GM19438 (cell line): ENCODE data around the gene PTCD2.

Source experiments
- ATAC-seq: cut with Tn5 transposase; IDR thresholded peaks from one replicate; pipeline ENCODE4 v1.9.1; 2021; ENCODE audit warnings: low read depth; ENCODE audit not compliant: unreplicated experiment

The PTCD2 gene, protein sequence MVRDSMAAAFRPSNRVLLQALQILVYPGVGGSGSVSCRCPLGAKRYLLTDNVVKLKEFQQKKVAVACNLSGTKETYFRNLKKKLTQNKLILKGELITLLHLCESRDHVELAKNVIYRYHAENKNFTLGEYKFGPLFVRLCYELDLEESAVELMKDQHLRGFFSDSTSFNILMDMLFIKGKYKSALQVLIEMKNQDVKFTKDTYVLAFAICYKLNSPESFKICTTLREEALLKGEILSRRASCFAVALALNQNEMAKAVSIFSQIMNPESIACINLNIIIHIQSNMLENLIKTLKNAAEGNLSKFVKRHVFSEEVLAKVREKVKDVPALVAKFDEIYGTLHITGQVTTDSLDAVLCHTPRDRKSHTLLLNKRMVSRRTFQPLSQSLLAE

DNA sequence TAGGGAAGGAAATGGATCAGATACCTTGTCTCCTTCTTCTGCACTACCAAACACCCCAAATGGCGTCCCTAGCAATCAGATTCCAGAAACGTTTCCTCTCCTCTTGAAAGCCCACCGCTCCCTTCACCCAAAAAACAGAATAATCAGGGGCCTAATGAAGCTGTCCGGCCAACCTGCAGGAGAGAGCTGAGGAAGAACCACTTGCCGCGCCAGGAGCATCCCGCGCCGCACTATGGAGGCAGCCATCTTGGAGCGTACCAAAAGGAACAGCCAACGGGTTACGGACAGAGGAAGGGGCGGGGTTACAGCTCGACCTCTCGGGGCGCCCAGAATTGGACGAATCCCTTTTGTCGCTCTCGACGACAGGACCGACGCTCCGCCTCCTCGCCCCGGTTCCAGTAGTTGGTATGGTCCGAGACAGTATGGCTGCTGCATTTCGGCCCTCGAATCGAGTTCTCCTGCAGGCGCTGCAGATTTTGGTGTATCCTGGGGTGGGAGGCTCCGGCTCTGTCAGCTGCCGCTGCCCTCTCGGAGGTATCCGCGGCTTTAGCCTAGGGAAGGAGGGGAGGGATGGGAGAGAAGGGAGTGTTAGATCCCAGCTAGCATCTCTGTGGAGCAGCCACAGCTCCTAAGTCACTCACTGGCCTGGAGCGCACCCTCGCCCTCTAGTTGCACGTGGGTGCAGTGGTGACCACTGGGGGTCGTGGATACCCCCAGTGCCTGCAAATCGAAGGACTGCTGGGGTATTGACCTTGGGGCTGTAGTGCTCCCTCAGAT is at the start of gene PTCD2, which contains the start of gene MRPS27:
TSS of gene PTCD2 (plus strand) at position 398 of the 777 bp plus-strand sequence. CDS start at position 408, 10 bp downstream.
TSS of gene MRPS27 (minus strand) at position 265 of the 777 bp plus-strand sequence. CDS start at position 246, 19 bp downstream.
- ATAC-seq, result peak; percentile 99

DNA sequence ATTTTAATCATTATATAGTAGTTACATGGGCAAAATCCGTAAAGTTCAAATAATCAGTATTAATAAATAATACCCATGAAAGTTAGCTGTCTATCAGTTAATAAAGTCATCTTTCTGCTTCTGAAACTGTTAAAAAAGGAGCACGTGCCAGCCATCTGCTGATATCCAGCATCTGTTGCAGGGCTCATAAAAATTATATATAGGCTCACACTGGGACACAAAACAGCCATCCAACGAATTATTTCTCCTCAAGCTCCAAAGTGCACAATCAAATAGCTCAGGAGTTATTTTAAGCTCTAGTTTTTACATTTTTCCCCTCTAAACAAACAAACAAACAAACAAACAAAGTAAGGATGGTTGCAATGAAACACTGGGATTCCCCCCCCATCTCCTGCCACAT is 48.5 kb upstream of the PTCD2 start:
- no peak for ATAC-seq

DNA sequence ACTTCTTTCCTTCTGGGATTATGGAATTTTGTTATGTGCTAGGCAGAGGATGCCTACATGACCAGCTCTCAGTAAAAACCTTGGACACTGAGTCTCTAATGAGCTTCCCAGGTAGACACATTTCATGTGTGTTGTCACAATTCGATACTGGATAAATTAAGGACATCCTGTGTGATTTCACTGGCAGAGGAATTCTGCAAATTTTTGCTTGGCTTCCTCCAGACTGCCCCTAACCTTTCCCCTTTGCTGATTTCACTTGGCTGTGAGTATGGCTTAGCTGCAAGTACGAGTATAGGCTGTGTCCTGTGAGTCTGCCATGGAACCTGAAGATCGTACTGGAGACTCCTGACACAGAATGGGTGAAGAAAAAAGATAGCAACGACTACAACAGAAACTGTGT is 47.8 kb upstream of the PTCD2 start:
- no peak for ATAC-seq

DNA sequence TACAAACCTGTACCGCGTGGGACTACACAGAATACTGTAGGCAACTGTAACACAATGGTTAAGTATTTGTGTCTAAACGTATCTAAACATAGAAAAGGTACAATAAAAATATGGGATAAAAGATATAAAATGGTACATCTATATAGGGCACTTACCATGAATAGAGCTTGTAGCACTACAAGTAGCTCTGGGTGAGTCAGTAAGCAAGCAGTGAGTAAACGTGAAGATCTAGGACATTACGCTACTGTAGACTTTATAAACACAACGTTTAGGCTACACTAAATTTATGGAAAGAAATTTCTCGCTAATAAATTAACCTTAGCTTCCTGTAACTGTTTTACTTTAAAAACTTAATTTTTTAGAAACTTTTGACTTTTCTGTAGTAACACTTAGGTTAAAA is 46.6 kb upstream of the PTCD2 start:
- no peak for ATAC-seq

DNA sequence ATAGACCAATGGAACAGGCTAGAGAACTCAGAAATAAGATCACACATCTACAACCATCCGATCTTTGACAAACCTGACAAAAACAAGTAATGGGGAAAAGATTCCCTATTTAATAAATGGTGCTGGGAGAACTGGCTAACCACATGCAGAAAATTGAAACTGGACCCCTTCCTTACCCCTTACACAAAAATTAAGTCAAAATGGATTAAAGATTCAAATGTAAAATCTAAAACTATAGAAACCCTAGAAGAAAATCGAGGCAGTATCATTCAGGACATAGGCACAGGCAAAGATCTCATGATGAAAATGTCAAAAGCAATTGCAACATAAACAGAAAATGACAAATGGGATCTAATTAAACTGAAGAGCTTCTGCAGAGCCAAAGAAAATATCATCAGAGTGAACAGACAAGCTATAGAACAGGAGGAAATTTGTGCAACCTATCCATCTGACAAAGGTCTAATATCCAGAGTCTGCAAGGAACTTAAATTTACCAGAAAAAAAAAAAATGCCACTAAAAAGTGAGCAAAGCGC is 43.9 kb upstream of the PTCD2 start:
- ATAC-seq, result no peak

DNA sequence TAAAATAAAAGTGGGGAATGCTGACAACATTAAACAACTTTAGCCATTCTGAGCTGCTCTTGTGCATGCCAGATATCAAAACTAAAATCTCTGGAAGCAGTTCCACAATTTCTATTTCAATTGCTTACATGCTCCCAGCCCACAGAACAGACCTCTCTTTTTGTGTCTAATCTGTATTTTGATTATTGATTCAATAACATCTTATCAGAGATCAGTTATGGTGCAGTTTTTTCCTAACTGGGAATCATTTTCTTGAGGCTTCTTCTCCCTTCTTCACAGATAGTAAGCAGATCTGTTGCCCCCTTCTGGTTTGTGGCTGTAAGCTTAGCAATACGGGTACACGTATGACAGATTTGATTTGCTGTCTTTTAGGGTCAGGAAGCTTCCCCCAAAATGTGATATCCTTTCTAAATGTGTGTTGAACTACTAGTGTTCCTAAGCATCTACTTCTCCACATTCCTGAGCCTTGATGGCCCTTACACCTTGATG is 39.5 kb upstream of the PTCD2 start:
- no peak for ATAC-seq

DNA sequence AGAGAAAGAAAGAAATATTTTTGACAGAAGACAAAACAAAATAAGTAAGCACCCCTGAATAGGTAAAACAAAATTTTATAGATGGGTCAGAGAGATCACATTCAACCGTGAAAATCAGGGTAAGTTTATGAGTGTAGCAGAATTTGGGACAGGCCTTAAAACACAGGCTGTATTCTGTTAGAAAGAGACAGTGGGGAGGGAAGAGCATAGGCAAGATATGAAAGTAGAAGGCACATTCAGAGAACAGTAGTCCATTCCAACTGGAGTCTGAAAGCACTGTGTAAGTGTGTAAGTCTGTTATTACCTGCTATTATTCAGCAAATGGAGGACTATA is 38.8 kb upstream of the PTCD2 start:
- no peak for ATAC-seq

DNA sequence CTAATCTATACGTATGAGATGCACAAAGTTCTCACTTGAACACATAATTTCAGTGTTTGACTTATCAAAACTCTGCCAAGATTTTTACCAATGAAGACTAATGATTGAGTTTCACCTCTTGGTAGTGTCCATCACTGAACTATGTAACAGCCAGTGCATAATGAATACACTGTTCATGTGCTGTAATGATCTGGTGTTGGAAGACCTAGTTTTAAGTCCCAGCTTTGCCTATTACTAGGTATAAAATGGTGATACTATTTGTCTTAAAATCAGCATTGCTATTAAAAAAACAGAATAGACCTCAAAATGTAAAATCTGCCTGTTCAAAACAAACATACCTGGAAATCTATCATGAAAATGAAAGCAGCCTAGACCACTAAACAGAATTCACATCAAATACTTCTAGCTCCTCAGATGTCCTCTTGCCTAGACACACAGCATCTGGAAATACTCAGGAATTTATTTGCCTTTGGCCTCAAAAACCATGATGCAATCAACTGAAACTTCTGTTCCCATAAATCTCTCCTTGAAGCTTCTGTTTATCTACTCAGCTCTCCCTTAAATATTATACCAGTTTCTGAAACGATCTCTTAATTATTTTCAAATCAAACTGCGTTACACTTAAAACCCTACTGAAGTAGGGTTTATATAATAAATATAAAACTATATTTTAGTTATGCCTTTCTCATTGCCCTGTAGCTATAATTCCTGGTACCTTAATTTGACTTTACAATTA is 38.2 kb upstream of the PTCD2 start:
- ATAC-seq, result no peak

DNA sequence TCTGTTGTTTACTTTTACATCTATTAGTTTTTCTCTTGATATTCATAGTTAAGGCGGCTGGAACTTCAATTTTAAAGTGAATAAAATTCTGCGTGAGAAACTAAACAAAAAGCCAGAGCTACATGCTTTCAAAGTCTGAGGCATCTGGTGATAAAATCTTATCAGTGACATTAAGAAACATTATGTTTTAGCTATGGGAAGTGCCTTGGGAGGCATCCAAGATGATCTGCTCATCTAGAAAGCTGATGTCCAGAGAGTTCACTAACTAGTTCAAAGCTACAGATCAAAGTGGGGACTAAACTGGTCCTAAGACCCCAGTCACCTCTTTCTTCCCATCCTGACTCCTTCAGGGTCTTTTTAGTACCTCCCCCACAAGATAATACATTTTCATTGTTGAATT is 37.3 kb upstream of the PTCD2 start:
- ATAC-seq, result no peak

DNA sequence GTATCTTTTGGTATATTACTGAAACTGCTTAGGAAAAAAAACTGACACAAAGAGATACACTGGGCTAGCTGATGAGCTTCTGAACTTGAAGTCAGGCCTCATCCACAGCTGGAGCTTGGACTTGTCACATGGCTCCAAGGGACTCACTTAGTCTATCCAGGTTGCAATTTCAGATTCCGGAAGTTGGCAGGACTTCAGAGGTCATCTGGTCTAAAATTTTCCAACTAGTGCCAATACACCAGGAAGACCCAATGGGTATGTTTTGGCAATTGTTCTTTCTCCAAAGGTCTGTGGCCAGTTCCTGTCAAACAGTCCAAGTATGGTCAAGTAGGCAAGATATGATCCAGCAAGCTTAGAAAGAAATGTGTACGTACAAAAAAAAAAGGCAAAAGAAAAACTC is 36.8 kb upstream of the PTCD2 start:
- ATAC-seq, result no peak

DNA sequence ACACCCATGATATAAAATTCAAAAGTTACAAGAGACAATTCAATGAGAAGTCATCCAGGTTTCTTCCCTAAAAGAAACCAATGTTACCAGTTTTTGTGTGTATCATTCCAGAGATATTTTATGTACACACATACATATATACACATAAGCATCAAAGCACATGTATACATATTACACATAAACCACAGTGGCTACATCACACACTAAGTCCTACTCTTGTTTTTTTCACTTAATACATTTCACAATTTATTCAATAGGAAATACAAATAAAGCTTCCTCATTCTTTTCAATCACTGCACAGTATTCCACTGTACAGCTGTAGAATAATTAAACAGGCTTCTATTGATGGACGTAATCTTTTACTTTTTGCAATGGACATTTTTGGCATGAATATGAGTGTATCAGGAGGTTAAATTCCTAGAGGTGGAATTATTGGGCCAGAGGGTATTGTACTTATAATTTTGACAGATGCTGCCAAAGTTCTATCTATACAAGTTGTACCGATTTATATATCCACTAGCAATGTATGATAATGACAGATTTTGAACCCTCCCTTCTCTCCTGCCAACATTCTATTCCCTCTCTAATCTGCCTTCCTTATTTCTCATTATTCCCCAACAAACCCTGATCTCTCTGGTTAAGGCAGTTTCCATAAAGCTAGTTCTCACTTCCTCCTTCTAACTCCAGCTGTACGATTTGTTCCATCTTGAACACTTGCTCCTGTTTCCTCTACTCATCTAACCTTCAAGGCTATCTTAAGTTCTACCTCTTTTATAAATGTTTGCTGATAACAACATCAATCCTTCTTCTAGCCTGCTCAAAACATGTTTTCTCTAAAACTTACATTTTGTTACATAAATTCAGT is 35.4 kb upstream of the PTCD2 start:
- ATAC-seq, result no peak

DNA sequence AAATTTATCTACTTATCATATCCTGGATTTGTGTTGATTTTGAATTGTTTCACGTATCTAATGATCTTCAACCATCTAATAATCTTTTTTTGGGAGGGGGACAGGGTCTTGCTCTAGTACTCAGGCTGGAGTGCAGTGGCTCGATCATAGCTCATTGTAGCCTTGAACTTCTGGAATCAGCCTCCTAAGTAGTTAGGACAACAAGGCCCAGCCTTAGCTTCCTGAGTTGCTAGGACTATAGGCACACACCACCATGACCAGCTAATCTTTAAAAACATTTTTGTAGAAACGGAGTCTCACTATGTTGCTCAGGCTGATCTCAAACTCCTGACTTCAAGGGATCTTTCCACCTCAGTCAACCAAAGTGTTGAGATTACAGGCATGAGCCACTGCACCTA is 34.8 kb upstream of the PTCD2 start:
- no peak for ATAC-seq

DNA sequence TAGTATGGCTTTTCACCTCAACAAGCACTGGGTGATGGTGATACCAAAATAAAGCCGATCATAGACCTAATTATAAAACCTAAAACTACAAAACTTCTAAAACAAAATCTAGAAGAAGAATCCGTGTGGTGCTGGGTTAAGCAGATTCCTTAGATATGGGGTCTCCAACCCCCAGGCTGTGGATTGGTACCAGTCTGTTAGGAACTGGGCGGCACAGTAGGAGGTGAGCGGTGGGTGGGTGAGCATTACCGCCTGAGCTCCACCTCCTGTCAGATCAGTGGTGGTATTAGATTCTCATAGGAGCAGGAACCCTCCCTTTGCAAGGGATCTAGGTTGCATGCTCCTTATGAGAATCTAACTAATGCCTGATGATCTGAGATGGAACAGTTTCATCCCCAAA is 33.4 kb upstream of the PTCD2 start:
- no peak for ATAC-seq

DNA sequence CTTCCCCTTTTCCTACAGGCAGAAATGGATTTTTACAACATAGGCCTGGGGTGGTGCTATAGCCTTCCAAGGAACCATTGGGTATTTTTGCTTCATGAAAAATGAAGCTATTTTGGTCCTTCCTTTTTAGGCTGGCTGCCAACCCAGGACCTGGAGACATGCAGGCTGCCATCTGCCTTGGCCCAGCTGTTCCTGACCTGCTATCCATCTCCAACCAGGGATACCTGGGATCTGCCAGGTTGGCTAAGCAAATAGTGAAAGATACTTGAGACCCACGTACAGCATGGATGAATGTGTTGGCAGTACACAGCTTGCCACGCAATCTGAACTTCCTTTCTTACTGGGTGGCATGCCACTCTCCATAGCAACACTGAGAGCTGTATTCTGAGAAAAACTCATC is 31.2 kb upstream of the PTCD2 start:
- no peak for ATAC-seq

DNA sequence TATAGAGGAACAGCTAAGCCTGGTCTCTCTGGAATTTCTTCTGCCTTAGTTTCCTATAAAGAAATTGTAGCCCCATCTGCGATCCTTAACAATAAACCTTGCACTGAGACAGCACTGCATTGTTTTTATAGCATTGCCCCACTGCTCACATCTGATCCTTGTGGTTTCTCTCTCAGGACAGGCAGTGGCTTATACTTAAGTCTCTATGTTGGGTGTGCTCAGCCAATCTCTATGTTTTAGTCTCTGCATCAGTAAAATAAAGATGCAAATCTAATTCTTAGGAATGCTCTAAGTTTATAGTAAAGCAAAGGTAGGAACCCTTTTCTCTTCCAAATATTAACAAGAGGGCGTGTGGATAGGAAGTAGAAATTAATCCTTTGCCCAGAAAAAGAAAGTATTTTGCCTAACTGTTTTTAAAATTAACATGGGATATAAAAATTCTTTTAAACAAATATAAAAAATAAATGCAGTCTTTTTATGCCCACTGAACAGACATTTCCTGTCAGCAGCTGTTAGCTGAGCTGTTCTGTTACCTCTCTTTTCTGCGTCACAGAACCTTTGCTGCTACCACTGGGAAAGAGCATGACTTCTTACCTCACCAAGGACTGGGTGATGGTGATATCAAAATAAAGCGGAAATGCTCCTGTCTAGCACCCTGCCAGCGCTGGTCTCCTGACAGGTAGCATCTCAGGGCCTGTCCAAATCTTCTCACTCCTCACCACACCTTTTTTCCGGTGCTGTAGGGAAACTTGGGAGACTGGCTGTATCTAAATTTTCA is 29.6 kb upstream of the PTCD2 start:
- ATAC-seq, result no peak

DNA sequence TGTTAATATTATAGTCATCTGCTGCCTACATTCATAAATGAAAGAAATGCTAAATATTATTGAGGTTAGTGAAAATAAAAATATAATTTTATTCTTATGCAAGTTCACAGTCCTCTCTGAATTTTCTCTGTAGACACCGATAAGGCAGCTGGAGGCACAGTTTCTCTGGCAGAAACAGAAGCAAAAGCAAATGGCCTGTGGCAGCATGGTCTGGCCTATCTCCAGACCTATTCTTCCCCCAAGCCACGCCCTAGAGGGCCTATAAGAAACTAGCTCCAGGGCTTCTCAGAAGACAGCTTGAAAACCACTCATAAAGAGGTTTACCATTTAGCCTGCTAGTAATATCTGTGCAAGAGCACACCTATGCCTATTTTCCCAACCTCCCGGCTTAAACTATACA is 28.6 kb upstream of the PTCD2 start:
- no peak for ATAC-seq

DNA sequence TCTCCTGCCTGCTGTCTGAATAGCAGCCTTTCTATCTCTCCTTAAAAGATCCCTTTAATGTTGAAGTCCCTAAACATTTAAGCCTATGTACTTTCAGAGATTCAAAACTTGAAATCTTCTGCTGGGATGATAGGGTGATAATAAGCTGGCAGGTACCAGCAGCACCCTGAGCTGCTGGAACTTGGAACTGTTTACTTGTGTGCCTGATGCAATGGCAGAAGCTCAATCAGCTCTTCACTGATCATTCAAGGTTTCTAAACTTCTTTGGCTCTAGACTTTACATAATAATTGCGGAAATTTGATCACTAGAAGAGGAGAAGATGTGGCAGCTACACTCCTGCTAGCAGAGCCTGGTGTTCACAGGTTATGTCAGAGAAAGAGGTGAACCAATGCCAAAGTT is 27.8 kb upstream of the PTCD2 start:
- no peak for ATAC-seq

DNA sequence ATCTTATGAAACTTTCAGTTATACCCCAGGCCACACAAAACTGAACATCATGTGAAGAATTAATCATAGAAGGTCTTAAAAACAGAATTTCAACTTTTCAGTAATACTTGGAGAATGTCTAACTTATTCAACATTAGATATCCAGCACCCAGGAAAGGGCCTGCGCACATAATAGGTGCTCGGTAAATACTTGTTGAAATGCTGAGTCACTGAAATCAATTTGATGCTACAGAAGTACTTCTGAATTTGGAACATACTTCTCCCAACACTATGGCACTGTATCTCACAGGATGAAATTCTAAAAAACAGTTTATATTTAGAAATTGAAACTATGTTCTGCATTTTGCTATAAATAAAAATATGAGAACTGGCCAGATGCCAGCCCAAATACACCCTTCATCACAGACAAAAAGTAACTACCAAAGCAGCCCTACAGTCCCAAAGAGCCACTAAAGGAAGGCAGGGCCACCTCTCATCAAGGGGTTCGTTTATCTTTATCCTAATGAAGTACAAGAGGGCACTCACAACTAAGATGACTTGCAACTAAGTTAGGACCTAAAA is 26.6 kb upstream of the PTCD2 start:
- ATAC-seq, result no peak

DNA sequence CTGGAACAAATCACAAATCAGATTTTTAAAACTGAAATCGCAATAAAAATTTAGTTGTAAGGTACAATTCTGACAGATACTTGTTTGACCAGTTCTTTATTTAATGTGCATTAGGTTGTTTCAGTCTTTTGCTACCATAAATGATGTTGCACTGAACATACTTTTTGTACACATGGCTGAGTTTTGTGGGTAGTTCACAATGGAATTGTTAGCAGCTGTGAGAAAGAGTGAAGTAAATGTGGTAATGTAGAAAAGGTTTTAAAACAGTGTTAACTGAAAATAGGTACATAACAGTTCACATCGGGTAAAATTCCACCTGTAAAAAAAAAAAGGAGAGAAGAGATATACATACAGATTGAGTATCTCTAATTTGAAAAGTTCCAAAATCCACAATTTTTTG is 25.7 kb upstream of the PTCD2 start:
- no peak for ATAC-seq
